PC-9 (cell line): Measurements from ENCODE around the gene STRADA. TPM values are rescaled to one million over a fixed set of nuclear protein-coding genes. Genes with fewer than 3 reads are reported as not detected.

ENCODE experiments used
- BruUV-seq: library from RNA; stranded (reverse); fragments of 400-500 nt; replicated peaks from 2 replicates; lab custom pipeline; 2021; lab: Mats Ljungman, UMichigan
- CTCF ChIA-PET: fragments of 300-600 bp; sonication (Branson Sonifier 250); formaldehyde crosslinking; loops from one replicate; lab custom pipeline; 2022; ENCODE audit warnings: antibody characterized with exemption; lab: Charles Lee
- POLR2A ChIA-PET: fragments of 300-600 bp; sonication (Branson Sonifier 250); formaldehyde crosslinking; loops from one replicate; lab custom pipeline; 2022; ENCODE audit warnings: antibody characterized with exemption; ENCODE audit not compliant: unreplicated experiment; lab: Charles Lee
- DNase-seq, 2 experiments: peaks; one replicate each; pipeline versions ENCODE4 v3.0.0 to v3.0.0-alpha.2; 2015 to 2022; ENCODE audit warnings: mixed read lengths in 1 of 2
- H2AFZ ChIP-seq: fragments of 200-600 bp; sonication (generic); 2 replicates; pipeline ENCODE4 v1.8.1; 2017; ENCODE audit warnings: antibody characterized with exemption
- H3F3A ChIP-seq: fragments of 200-600 bp; sonication (generic); 2 replicates; pipeline ENCODE4 v1.8.1; 2017; ENCODE audit warnings: antibody characterized with exemption, mild to moderate bottlenecking, low read depth; ENCODE audit not compliant: insufficient read depth
- H3K27ac ChIP-seq: fragments of 200-600 bp; sonication (generic); 2 replicates; pipeline ENCODE4 v1.6.1; 2016; ENCODE audit warnings: mixed run types
- H3K27me3 ChIP-seq: fragments of 200-600 bp; sonication (generic); 2 replicates; pipeline ENCODE4 v1.6.1; 2016; ENCODE audit warnings: low read depth, mixed run types; ENCODE audit not compliant: insufficient read depth
- H3K36me3 ChIP-seq: fragments of 200-600 bp; sonication (generic); 2 replicates; pipeline ENCODE4 v1.6.1; 2016; ENCODE audit warnings: low read depth, mixed run types
- H3K4me1 ChIP-seq: fragments of 200-600 bp; sonication (generic); replicated peaks from 2 replicates; pipeline ENCODE4 v1.6.1; 2016; ENCODE audit warnings: mixed run types; ENCODE audit not compliant: insufficient read depth
- H3K4me2 ChIP-seq: fragments of 200-600 bp; sonication (generic); 2 replicates; pipeline ENCODE4 v1.6.1; 2017; ENCODE audit warnings: mixed run types
- H3K4me3 ChIP-seq: fragments of 200-600 bp; sonication (generic); 2 replicates; pipeline ENCODE4 v1.6.1; 2016; ENCODE audit warnings: mixed run types
- H3K79me2 ChIP-seq: fragments of 200-600 bp; sonication (generic); 2 replicates; pipeline ENCODE4 v1.6.1; 2017; ENCODE audit warnings: low read depth, mixed run types
- H3K9me2 ChIP-seq: fragments of 200-600 bp; sonication (generic); 2 replicates; pipeline ENCODE4 v1.8.1; 2017; ENCODE audit warnings: mild to moderate bottlenecking; ENCODE audit not compliant: insufficient read depth
- H3K9me3 ChIP-seq: fragments of 200-600 bp; sonication (generic); 2 replicates; pipeline ENCODE4 v1.8.1; 2016; ENCODE audit warnings: low read depth; ENCODE audit not compliant: insufficient read depth
- H4K20me1 ChIP-seq: fragments of 200-600 bp; sonication (generic); 2 replicates; pipeline ENCODE4 v1.8.1; 2017; ENCODE audit not compliant: insufficient read depth
- CTCF ChIP-seq: fragments of 200-600 bp; sonication (generic); conservative IDR thresholded peaks from 2 replicates; pipeline ENCODE4 v1.6.1; 2017; ENCODE audit warnings: mixed run types, antibody characterized with exemption, mild to moderate bottlenecking, moderate library complexity
- EZH2 ChIP-seq: fragments of 200-600 bp; sonication (generic); IDR thresholded peaks from 2 replicates; pipeline ENCODE4 v1.8.0; 2017; ENCODE audit warnings: antibody characterized with exemption, low read depth
- intact Hi-C: fragments of 100-400 bp; cut with micrococcal nuclease; formaldehyde crosslinking; loops from one replicate; pipeline ENCODE4 v1.10.0; 2022; ENCODE audit not compliant: unreplicated experiment
- total RNA-seq: library from RNA; stranded (reverse); gene quantifications from 2 replicates; pipeline ENCODE4 v1.2.3, GENCODE V29; 2021

Gene STRADA
- total RNA-seq, 1 experiment from 2014 or later: 28.8 TPM

GRCh38 chr17:63679214-63679613 lies 62.4 kb downstream of the STRADA start:
- Histone ChIP-seq H3K4me3 (no peak overlapping the region), H3K79me2 (no peaks in the 10 kb centered on the region), H3K4me2 (no peak overlapping the region), H4K20me1 (no peaks in the 10 kb centered on the region), H2AFZ (no peak overlapping the region), H3K9me3 (no peaks in the 10 kb centered on the region), H3K36me3 (no peaks in the 10 kb centered on the region), H3K9me2 (no peaks in the 10 kb centered on the region), H3K27ac (no peak overlapping the region), H3K27me3 (no peaks in the 10 kb centered on the region), H3K4me1 (peaks cover 19% of the 10 kb centered on the region), H3F3A (peaks cover 16% of the 10 kb centered on the region; the same call in 1 of the 2 replicates)
- ChIA-PET CTCF (no interaction called here), POLR2A (no interaction called here)
- no TSS peak for BruUV-seq
- TF ChIP-seq EZH2: no peak
- TF ChIP-seq CTCF: no peak
- DNase-seq: peak in 1 of 2 experiments; percentile 5
- intact Hi-C loops: loop anchor here (5.0 kb wide), 1 partner anchor 57 kb away; the partner anchor contains the start of gene MAP3K3

DNA sequence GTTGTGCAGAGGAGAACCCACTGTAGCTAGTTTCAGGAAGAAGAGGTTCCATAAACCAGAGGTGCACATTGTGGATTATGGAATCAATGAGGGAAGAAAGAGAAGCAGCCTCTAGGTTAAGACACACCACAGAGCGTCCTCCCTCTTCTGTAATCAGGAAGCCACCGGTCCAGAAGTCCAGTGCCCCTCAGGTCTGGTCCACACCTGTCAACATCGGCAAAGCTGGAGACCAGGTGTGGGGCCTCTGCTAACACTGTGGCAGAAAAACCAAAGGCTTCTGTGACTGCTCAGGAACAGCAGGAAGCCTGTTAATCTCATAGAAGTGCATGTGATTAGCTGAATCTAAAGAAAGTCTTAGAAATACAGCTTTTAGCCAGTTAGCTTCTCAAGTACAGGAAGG lies 65.0 kb downstream of the STRADA start:
- TF ChIP-seq CTCF (no peak), EZH2 (no peak)
- H3K79me2 ChIP-seq: no peaks in the 10 kb centered on the region
- ChIA-PET CTCF (interaction anchor here (0.6 kb wide), 1 partner anchor 22 kb away, joined by 3 read pairs; no protein-coding TSS in a partner anchor), POLR2A (interaction anchor here (0.6 kb wide), 1 partner anchor 705 kb away, joined by 3 read pairs; no protein-coding TSS in a partner anchor)
- no peaks in the 10 kb centered on the region for H3K9me3 ChIP-seq
- intact Hi-C loops: loop anchor here (5.0 kb wide), 1 partner anchor 54 kb away; the partner anchor contains the start of gene MAP3K3
- H3K27ac ChIP-seq: no peak overlapping the region
- H2AFZ ChIP-seq: no peak overlapping the region
- no peak for DNase-seq
- no peaks in the 10 kb centered on the region for H3K27me3 ChIP-seq
- H3K4me1 ChIP-seq: peaks cover 19% of the 10 kb centered on the region
- no peak overlapping the region for H3K4me3 ChIP-seq
- H3K9me2 ChIP-seq: no peaks in the 10 kb centered on the region
- H3F3A ChIP-seq: peaks cover 16% of the 10 kb centered on the region; the same call in 1 of the 2 replicates
- peak overlapping the region; percentile 63 for H3K4me2 ChIP-seq
- H4K20me1 ChIP-seq: no peaks in the 10 kb centered on the region
- no TSS peak for BruUV-seq
- no peaks in the 10 kb centered on the region for H3K36me3 ChIP-seq

DNA sequence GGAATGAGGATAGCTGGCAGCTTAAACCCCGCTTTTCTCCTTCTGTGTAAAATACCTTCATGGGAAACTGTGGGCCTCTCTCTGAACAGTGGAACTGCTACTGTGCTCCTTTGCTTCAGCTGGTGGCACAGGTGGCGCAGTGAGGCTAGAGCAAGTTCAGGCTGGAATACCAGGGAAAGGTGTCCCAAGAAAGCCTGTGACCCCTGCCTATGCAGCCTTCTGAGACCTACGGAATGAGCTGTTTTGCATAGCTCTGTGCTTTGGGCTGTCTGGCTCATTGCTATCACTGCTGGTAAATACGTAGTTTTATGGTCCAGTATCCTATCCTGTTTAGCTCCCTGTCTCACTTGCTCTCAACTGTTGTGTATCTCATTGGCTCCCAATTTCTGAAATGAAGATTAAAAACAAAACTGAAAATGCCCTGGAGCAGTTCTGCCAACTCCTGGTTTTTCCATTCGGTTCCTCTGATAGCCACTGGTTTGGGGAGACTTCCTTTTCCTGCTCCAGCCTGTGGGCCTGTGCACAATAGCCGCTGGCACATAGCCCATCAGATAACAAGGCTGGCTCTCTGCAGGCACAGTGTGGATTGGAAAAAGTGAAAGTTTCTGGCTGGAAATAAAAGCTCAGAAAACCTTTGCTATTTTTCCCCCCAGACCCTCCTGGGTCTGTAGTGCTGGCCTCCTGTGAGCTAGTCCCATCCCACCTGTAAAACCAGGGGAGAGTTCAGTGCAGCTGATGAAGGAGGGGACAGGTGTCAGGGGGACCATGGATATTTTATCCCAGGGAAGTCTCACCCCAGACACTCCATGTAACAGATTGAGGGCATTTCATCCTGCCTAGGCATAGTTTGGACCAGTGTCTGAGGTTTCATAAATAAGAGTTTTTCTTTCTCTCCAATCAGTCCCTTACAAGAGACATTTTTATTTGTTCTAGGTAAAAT lies 65.7 kb downstream of the STRADA start:
- Histone ChIP-seq H3F3A (peaks cover 16% of the 10 kb centered on the region; the same call in 1 of the 2 replicates), H3K4me1 (peaks cover 19% of the 10 kb centered on the region), H3K27ac (no peak overlapping the region), H3K9me3 (no peaks in the 10 kb centered on the region), H3K79me2 (no peaks in the 10 kb centered on the region), H3K9me2 (no peaks in the 10 kb centered on the region), H4K20me1 (no peaks in the 10 kb centered on the region), H2AFZ (no peak overlapping the region), H3K4me3 (peak overlapping the region; percentile 10; the same call in 1 of the 2 replicates), H3K36me3 (no peaks in the 10 kb centered on the region), H3K4me2 (peak overlapping the region; percentile 63), H3K27me3 (no peaks in the 10 kb centered on the region)
- intact Hi-C loops: loop anchor here (5.0 kb wide), 1 partner anchor 54 kb away; the partner anchor contains the start of gene MAP3K3
- ChIA-PET POLR2A (interaction anchor here (0.5 to 0.6 kb wide), 3 partner anchors 52 to 705 kb away, joined by 3 read pairs; no protein-coding TSS in a partner anchor), CTCF (interaction anchor here (0.6 kb wide), 2 partner anchors 23 to 352 kb away, joined by 3 to 4 read pairs; no protein-coding TSS in a partner anchor)
- peak; percentile 80 to 85 for DNase-seq
- no TSS peak for BruUV-seq
- TF ChIP-seq EZH2 (no peak), CTCF (no peak)
